Activated T-helper 1 cell treated with Interleukin-2 at 50 U/mL for 16 hours (primary cell): ENCODE measurements around the gene SRL.
"Not testable (repeated sequence)": the region's sequence is repeated elsewhere in the genome, so short reads cannot be mapped to it uniquely, and the experiment has no call there.

ENCODE experiments used
- DNase-seq: peaks from one replicate; pipeline ENCODE4 v3.0.0-alpha.2; 2020; ENCODE audit warnings: low read depth

Gene SRL

DNA sequence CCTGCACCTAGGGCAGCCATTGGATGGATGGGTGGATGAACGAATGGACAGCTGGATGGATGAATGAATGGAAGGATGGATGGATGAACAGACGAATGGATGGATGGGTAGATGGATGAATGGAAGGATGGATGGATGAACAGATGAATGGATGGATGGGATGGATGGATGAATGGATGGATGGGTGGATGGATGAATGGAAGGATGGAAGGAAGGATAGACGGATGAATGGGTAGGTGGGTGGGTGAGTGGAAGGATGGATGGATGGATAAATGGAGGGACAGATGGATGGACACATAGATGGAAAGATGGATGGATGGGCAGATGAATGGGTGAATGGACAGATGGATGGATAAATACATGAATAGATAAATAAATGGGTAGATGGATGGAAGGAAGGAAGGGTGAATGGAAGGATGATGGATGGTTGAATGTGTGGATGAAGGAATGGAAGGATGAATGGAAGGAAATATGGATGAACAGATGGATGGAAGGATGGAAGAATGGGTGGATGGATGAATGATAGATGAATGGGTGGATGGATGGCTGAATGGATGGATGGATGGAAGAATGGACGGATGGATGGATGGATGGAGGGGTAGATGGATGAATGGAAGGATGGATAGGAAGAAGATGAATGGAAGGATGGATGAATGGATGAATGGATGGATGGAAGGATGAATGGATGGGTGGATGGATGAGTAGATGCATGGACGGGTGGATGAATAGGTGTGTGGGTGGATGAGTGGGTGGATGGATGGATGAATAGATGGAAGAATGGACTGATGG is 15.4 kb downstream of the SRL start:
- DNase-seq: no peak

DNA sequence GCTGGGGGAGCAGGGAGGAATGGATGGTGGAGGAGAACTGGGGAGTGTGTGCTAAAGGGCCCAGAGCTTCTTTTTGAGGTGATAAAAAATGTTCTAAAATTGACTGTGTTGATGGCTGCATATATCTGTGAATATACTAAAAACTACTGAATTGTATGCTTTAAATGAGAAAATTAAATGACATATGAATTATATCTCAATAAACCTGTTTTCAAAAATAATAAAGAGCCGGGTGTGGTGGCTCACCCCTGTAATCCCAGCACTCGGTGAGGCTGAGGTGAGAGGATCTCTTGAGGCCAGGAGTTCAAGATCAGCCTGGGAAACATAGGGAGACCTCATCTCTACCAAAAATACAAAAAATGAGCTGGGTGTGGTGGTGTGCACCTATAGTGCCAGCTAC is 16.8 kb downstream of the SRL start:
- no peak for DNase-seq

DNA sequence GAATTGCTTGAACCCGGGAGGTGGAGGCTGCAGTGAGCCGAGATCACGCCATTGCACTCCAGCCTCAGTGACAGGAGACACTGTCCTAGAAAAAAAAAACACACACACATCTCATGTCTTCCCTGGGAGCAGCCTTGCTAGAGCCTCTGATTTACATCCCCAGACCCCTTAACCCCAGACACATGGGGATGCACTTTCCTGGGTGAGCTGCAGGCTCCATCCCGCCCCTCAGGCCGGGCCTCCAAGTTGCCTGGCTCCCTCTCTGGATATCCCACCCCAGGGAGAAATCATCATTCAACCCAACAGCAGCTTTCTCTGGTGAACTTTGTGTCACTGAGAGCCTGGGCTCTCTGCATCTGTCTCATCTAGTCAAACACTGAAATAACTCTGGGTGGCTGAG is 21.5 kb downstream of the SRL start:
- no peak for DNase-seq

DNA sequence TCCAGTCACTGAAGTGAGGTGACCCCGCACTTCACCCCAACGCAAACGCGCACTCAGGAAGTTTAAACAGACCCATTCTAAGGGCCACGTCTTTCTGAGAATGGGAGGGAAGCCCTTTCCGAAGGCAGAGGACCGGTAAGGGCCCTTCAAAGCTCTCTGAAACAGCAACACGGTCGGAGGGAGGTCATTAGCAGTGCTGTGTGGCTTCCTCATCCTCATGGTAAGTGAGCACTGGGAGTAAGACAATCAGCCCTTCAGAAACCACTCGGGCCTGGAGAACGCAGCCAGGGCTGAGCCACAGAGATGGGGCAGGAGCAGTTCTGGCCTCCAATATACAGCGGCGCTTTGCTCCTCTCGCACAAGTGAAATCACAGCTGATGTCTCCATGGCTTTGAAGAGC is 23.7 kb downstream of the SRL start:
- DNase-seq: no peak

DNA sequence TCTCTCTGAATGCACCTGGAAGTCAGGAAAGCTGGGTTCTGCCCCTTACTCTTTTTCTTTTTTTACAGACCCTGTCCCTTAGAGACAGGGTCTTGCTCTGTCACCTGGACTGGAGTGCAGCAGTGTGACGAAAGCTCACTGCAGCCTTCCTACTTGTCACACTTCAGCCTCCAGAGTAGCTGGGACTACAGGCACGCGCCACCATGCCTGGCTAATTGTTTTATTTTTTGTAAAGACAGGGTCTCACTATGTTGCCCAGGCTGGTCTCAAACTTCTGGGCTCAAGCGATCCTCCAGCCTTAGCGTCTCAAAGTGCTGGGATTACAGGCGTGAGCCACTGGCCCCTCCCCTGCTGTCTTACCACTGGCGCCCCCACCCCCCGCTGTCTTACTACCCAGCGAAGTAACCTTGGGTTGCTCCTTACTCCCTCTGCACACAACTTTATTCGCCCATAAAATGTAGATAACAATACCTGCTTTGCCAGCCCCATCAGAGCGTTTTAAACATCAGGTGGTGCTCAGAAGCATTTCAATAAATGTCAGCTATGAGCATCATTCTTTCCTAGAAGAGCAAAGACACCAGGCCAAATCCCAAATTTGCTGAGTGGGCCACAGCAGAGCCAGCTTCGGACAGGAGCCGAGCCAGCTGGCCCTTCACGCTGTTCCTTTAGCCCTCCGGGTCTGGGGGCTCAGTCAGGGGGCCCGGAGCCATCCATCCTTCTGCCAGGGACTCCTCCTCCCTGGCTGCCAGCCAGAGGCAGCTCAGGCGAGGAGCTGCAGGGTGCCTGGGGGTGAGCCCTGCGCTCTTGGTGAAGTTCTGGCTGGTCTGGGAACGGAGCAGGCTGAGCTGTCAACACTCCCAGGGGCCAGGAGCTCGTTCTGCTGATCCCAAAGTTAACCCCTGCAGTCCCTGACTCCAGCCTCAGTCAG is 24.4 kb downstream of the SRL start:
- DNase-seq: no peak

DNA sequence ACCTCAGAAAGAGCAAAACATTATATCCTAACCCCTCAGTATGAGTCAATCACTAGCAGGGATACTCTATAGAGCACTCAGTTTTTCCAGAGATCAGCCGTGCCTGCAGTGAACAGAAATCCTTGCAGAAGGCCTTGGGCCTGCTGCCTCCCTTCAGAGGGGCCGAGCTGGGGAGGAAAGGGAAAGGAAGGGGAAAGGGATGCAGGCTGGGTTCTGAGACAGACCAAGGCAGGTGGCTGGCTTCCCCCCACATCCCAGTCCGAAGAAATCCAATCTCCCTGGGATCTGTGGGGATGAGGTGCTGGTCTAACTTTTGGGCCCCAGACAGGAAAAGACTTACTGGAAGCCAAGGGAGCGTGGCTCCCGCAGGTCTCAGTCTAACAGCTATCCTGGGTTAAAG is 25.3 kb downstream of the SRL start:
- no peak for DNase-seq

DNA sequence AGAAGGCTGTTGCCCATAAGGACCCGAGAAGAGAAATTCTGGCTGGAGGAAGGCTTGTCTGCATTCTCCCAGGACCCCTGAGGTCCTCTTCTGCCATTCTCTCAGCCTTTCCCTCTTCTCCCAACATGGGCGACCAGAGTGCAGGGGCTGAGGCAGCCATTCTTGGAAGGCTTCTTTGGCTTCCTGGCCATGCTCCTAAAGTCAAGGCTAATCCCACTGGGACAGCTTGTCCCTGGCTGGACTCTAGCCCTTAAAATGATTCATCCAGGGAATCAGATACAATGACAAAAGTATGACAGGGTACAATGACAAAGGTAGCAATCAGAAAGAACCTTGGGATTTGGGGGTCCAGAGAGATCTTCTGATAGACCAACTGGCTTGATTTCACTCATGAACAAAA is 26.8 kb downstream of the SRL start:
- DNase-seq: no peak

DNA sequence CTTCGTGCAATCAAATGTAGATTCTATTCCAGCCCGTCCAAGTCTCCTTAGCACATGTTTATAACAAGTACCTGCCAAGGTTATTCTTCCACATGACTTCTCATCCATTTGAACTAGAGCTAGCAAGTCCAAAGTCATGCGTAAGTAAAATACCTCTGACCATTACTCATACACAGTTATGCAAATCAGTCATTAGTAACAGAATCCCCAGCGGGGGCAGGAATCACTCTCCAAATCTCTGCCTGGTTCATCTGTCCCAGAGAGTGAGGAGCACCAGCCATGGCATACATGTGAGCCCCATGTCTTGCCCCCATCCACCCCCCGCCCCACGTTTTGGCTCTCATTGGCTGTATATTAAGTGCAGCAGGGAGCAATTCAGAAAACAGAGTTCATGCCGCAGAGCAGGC is 27.7 kb downstream of the SRL start:
- DNase-seq: no peak

DNA sequence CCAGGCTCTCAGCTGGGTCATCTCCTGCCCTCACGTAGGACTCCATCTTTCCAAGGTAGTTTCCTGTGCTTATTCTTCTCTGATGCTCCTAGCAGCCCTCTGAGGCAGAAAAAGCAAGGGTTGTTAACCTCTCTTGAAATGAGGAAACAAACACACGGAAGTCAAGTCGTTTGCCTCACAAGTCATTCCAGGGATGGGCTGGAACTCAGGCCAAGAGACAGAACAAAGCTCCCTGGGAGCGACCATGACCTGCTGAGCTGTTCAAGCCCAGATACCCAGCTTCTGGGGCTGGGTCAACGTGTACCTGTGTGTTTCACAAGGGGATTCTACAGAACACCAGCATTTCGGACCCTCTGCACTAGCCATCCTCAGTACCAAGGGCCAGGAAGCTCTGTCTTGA is 28.1 kb downstream of the SRL start:
- no peak for DNase-seq

DNA sequence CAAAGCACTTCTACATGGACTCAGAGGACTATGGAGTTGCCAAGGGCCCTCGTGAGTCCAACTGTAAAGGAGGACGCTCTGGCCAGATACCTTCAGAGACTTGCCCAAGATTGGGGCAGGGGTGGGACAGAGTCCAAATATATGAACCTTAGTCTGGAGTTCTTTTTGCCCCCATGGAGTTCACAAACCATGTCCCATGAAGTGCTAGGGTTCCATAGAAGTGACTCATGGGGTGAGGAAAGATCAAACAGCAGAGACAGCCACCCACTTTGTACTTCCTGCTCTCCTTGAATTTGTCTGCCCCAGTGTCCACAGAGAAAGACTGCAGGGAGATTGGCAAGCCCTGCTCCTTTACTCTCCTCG is 29.0 kb downstream of the SRL start:
- DNase-seq: no peak

DNA sequence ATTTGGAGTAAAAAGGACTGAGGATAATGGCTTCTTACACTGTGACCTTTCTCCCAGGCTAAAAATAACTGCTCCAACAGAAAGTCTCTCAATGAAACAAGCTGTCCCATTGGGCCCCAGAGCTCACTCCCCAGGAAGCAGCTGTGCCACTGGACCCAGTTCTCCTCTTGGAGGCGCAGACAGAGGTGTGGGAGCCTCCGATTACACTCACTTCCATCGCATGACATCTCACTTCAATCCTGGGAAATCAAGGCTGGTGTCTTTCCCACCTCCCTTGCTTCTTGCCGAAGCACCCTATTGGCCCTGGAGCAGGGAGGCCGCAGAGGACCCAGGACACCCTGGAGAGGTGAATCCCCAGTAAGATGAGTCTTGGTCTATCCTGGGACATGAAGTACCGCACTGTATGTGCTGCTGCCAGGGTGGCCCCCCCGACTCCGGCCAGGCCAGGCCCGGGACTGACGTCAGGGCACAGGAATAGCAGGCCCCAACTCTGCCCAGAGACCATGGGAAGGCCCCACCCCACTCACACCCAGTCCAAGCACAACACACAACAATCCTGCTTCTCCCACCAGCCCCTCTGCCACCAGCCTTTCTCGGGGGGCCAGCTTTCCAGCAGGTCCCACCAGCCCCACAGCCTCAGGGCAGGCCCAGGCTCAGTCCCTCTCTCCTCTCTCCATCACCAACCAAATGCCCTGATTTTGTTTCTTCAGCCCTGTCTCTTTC is 29.5 kb downstream of the SRL start:
- DNase-seq: no peak

DNA sequence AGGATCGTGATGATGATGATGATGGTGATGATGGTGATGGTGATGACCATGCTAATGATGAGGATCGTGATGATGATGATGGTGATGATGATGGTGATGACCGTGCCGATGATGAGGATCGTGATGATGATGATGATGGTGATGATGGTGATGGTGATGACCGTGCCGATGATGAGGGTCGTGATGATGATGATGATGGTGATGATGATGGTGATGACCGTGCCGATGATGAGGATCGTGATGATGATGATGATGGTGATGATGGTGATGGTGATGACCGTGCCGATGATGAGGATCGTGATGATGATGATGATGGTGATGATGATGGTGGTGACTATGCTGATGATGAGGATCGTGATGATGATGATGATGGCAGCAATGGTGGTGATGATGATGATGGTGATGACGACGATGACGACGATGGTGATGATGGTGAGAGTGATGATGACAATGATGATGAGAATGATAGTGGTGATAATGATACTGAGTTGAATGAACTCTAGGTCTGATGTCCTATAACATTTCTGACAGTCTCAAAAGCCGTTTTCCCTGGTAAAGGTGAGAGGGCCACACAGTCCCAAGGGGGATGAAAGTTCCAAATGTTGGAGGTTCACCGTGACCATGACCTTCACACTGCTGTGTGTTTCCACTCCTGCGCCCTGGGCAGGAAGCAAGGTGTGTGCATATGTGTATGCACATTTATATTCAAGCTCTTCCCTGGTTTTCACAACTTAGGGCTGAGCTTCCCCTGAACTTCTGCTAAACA is 30.3 kb downstream of the SRL start:
- not testable (repeated sequence) for DNase-seq

DNA sequence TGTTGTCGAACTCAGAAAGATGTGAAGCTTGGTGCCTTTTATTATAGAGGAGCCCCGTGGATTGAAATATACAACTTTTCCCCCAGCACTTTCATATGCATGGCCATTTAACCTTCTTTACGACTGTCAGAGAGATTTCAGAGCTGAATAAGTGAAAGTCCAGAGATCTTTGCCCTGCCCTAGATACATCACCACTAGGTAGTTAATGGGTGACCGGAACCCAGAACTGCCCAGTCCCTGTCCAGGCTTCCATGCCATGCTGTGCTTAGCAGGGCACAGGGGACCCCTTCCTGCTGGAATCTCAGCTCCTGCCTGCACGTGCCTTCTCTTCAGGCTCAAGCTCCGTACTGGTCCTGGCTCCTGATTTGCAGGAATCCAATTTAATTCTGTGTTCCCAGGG is 32.2 kb downstream of the SRL start:
- DNase-seq: no peak

DNA sequence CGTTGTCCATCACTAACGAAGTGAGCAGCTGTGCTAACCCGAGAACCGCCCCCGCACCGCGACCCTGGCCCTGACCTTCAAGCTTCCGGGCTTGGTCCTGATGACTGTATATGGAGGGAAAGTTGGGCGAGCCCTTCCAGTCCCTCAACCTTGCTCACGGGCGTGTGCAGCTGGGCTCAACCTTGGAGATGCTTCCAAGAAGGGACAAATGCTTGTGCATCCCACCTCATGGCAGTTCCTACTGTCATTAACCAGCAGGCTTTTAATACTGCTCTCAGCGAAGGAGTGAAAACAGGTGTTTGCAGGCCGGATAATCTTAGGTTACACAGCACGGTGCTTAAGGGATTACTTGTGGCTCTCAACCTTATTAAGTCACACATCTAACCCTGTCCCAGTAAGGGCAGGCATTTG is 33.5 kb downstream of the SRL start:
- no peak for DNase-seq

DNA sequence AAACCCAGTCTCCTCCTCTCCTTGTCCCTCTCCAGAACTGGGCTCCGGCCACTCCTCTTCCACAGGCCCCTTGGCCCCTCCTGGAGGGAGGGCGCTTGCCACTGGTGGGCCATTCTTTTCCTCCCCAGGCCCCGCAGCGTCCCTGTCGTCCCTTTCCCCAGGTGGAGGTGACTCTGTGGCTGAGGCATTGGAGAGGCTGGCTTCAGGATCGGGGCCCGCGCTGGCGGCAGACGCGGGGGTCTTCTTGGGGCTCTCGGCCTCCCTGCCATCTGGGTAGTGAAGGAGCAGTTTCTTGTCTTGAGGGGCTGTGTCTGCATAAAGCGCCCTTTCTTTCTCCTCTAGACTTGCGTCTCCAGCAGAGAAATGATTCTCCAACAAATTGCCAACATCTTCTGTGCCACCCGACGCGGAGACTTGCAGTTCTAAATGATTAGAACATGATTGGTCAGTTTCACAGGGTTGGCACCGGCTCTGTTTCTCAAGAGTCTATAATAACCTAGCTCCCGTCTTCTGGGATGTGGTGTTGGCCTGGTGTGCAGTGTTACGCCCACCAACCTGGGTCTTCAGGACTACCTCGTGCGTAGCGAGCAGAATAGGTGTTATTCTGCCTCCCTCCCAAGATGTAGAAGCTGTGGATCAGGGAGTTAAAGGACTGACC is 34.1 kb downstream of the SRL start:
- no peak for DNase-seq

DNA sequence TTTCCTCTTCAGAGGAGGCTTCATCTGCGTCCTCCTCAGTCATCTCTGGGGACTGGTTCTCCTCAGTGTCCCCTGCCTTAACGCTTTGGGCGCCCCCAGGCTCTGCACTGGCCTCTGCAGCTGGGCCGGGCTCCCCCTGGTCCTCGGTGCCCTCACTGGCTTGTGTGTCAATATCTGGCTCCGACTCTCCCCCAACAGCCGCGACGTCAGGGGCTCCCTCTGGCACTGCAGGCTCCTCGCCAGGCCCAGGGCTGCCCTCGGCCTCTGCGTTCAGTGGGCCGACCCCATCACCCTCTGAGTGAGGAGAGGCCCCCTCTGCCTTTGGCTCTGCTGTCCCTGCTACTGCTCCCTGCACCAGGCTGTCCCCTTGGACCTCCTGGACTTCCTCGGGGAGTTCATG is 34.7 kb downstream of the SRL start:
- no peak for DNase-seq

DNA sequence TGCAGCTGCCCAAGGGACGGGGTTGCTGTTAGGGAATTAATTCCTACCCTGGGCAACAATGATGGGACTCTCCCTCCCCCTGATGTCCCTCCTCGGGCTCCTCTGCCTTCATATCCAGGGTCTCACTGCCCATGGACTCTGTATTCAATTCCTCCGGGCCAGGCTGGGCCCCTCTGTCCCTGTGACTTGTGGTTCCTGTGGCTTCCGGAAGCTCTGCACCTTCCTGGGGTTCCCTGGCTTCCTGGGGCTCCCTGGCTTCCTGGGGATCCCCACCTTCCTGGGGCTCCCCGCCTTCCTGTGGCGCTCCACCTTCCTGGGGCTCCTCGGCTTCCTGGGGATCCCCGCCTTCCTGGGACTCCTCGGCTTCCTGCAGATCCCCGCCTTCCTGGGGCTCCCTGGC is 35.2 kb downstream of the SRL start:
- DNase-seq: no peak

DNA sequence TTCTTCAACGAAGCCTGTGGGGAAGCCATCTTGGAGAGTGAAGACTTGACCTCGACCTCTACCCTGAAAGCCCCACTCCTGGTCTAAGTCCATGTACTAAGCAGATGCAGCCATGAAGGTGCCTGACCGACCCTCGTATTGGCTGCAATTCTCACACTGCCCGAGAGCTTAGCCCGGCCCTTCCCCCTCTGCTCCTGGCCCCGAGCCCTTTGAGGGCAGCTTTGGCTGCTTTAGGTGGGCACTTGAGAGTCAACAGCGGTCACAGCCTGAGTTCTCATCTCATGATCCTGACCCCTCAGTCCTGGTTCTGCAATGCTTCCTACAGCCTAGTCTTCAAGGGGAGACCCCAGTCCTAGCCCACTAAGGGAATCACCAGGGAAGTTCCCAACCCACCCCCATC is 35.9 kb downstream of the SRL start:
- DNase-seq: no peak

DNA sequence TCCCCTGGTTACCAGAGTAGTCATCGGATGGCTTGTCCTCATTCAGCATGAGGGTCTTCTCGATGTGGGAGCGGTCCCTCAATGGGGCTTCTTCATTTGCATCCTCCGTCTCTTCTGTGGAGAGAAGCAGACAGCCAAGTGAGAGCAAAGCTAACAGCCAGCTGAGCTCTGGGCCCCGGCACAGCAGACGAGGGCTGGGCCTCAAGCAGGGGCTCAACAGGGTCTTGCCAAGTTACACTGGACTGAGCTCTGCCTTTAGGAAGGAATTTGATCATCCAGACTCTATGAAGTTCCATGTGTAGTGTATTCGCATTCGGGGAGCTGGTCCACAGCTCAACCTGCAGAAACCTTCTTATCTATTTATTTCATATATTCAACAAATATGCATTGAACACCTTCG is 37.4 kb downstream of the SRL start:
- no peak for DNase-seq

DNA sequence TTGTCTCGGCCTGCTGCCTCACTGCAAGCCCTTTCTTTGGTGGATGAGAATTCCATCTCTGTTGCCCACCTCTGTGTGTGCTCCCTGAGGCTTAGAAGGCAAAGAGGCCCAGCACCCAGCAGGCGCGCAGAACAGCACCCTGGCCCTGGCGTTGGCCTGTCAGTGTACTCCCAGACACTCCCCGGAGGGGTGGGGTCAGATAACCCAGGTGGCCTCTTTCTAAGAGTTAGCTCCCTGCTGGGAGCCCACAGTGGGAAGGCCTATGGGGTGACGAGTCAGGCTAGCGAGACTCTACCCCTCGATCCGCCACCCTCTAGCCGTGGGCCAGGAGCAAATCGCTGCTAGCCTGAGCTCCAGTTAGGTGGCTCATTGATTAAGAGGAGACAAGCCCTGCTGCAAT is 38.1 kb downstream of the SRL start:
- DNase-seq: no peak

DNA sequence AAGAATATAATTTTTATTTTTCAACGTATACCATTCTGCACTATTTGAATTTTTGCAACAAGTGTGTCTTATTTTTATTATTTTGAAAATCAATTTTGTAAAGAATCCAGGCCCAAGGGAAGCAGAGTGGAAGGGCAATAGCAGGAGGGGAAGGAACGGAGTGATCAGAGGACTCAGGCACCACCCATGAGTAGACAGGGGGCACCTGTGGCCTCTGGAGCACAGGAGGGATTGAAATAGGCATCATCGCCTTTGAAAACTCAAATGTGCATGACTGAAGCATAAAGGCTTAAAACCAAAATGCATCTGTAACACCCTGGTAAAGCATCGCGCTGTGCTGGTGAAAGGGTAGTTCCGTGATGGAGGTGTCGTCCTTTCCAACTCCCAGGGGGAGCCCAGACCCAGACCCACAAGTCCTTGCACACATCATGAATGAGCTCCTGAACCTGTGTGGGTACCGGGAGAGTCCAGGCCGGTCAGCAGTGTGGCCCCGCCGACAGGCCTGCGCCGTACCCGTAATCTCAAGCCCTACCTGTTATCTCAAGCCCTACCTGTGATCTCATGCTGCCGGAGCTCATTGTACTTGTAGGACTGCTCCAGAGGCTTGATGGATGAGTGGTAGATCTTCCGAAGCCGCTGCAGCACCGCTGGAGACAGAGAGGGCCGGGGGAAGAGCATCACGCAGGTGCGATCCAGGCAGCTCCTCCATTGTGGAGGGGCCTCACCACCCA is 39.1 kb downstream of the SRL start:
- no peak for DNase-seq
